Neuron (in vitro differentiated cells): ENCODE data around the gene ADORA2B.

Experiments
- H2AFZ ChIP-seq: one replicate; pipeline ENCODE4 v1.6.1; 2013; ENCODE audit warnings: low read depth, mild to moderate bottlenecking, inconsistent platforms, low read length, moderate library complexity
- H3K27me3 ChIP-seq: one replicate; pipeline ENCODE4 v1.6.1; 2013; ENCODE audit warnings: low read length; ENCODE audit not compliant: insufficient read depth
- H3K36me3 ChIP-seq: one replicate; pipeline ENCODE4 v1.6.1; 2013; ENCODE audit warnings: low read length; ENCODE audit not compliant: insufficient read depth
- H3K4me1 ChIP-seq: one replicate; pipeline ENCODE4 v1.6.1; 2013; ENCODE audit warnings: low read length; ENCODE audit not compliant: insufficient read depth
- H3K4me3 ChIP-seq: 2 replicates; pipeline ENCODE4 v1.5.1; 2013; ENCODE audit warnings: mild to moderate bottlenecking, low read length, moderate library complexity
- H3K9me3 ChIP-seq: one replicate; pipeline ENCODE4 v1.6.1; 2013; ENCODE audit warnings: low read length

The ADORA2B gene

GRCh38 chr17:15914400-15915170 lies 30.3 kb upstream of the ADORA2B start:
- Histone ChIP-seq H3K4me1 (no peaks in the 10 kb centered on the region), H3K27me3 (no peaks in the 10 kb centered on the region), H3K36me3 (no peaks in the 10 kb centered on the region), H3K4me3 (no peak overlapping the region), H2AFZ (no peak overlapping the region), H3K9me3 (no peaks in the 10 kb centered on the region)

DNA sequence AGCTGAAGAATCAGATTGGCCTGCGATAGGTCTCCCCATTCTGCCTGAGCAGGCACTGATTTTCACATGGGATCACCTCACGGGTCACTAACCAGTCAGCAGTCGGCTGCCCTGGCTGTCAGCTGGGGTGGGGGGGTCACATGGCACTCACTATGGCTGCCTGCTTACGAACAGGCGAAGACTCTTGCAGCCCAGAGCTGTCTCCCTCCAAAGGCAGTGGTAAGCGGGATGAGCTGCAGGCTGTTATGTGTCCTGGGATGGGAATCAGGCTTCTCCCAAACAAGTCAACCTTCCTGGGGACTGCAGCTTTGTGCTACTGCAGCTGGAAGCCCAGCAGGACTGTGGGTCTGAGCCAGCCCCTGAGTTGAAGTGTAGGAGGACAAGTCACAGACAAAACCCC lies 29.0 kb upstream of the ADORA2B start:
- Histone ChIP-seq H3K36me3 (no peaks in the 10 kb centered on the region), H3K27me3 (no peaks in the 10 kb centered on the region), H2AFZ (no peak overlapping the region), H3K9me3 (no peaks in the 10 kb centered on the region), H3K4me1 (no peaks in the 10 kb centered on the region), H3K4me3 (no peak overlapping the region)

DNA sequence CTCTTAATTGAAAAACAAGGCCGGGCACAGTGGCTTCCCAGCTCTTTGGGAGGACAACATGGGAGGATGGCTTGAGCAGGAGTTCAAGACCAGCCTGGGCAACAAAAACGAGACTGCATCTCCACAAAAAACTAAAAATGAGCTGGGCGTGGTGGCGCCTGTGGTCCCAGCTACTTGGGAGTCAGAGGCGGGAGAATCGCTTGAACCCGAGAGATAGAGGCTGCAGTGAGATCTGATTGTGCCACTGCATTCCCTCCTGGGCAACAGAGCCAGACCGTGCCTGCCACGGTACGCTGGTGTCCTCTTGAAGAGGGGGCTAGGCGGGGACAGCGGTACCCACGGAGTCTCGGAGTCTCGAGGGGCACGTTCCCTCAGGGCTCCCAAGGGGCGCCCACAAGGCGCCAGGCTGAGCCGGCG lies 27.9 kb upstream of the ADORA2B start:
- Histone ChIP-seq H3K4me3 (no peak overlapping the region), H3K27me3 (no peaks in the 10 kb centered on the region), H3K4me1 (no peaks in the 10 kb centered on the region), H2AFZ (no peak overlapping the region), H3K36me3 (no peaks in the 10 kb centered on the region), H3K9me3 (no peaks in the 10 kb centered on the region)

GRCh38 chr17:15917438-15918027 lies 27.4 kb upstream of the ADORA2B start:
- no peak overlapping the region for H2AFZ ChIP-seq
- H3K4me3 ChIP-seq: no peak overlapping the region
- no peaks in the 10 kb centered on the region for H3K9me3 ChIP-seq
- H3K27me3 ChIP-seq: no peaks in the 10 kb centered on the region
- H3K36me3 ChIP-seq: no peaks in the 10 kb centered on the region
- H3K4me1 ChIP-seq: no peaks in the 10 kb centered on the region

DNA sequence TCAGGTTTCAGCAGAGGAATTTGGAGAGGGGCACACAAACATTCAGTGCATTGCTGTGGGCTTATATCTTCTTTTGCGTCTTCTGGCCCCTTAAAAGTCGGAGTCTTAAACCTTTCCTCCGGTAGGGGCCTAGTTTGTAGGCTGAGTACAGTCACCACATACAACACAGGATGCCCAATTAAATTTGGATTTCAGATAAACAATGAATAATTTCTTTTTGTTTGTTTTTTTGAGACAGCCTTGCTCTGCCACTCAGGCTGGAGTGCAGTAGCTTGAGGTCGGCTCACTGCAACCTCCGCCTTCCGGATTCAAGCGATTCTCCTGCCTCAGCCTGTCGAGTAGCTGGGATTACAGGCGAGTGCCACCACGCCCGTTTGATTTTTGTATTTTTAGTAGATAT lies 26.7 kb upstream of the ADORA2B start:
- Histone ChIP-seq H3K9me3 (no peaks in the 10 kb centered on the region), H2AFZ (no peak overlapping the region), H3K4me3 (no peak overlapping the region), H3K36me3 (no peaks in the 10 kb centered on the region), H3K27me3 (no peaks in the 10 kb centered on the region), H3K4me1 (no peaks in the 10 kb centered on the region)

- Histone ChIP-seq H2AFZ (no peak overlapping the region), H3K4me3 (no peak overlapping the region), H3K9me3 (no peaks in the 10 kb centered on the region), H3K27me3 (no peaks in the 10 kb centered on the region), H3K4me1 (no peaks in the 10 kb centered on the region), H3K36me3 (no peaks in the 10 kb centered on the region)
Observed at GRCh38 chr17:15918661-15919259, 26.2 kb upstream of the ADORA2B start.

DNA sequence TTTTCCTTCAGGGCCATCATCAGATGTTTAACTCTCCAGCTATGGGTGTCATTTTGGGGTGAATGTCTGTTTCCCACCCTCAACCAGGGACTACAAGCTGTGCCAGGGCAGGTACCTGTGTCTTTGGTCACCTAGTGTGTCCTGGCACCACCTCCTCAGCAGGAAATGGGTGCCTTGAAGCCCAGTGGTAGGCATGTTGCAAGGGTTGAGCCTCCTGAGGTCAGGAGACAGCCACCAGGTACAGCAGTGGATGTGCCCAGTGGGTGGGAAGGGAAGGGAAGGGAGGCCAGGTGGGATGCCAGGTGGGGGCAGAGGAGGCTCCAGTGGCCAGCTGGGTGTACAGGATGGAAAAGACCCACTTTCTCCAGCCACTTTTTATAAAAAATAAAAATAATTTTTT lies 25.5 kb upstream of the ADORA2B start:
- H3K4me3 ChIP-seq: no peak overlapping the region
- no peak overlapping the region for H2AFZ ChIP-seq
- no peaks in the 10 kb centered on the region for H3K36me3 ChIP-seq
- H3K4me1 ChIP-seq: no peaks in the 10 kb centered on the region
- H3K27me3 ChIP-seq: no peaks in the 10 kb centered on the region
- H3K9me3 ChIP-seq: no peaks in the 10 kb centered on the region

DNA sequence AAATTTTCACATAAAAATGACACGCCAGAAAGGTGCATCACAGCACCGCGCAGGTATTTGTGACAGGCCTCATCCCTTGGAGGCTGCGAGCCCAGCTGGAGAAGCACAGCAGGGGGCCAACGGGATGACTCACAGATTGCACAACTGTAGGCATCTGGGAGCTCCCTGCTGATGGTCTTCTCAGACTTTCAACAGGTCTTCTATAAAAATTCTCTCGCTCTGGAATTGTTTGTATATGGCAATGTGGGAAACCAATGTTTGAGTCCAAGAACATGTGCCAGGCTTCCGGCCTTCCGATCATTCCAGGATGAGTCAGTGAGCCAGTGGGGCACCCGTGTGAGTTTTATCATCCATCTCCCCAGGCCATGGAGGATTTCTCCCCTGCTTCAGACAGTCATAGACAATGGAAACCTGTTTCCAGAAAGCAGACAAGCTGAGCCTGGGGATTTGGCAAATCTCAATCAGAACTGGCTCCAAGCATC lies 24.1 kb upstream of the ADORA2B start:
- Histone ChIP-seq H2AFZ (no peak overlapping the region), H3K36me3 (no peaks in the 10 kb centered on the region), H3K9me3 (no peaks in the 10 kb centered on the region), H3K4me3 (no peak overlapping the region), H3K4me1 (no peaks in the 10 kb centered on the region), H3K27me3 (no peaks in the 10 kb centered on the region)

- Histone ChIP-seq H3K9me3 (no peaks in the 10 kb centered on the region), H3K27me3 (no peaks in the 10 kb centered on the region), H3K4me1 (no peaks in the 10 kb centered on the region), H2AFZ (no peak overlapping the region), H3K36me3 (no peaks in the 10 kb centered on the region), H3K4me3 (no peak overlapping the region)
Observed at GRCh38 chr17:15921640-15922039, 23.3 kb upstream of the ADORA2B start.

GRCh38 chr17:15922586-15922985 lies 22.3 kb upstream of the ADORA2B start:
- H3K4me1 ChIP-seq: no peaks in the 10 kb centered on the region
- no peak overlapping the region for H2AFZ ChIP-seq
- no peaks in the 10 kb centered on the region for H3K9me3 ChIP-seq
- H3K27me3 ChIP-seq: no peaks in the 10 kb centered on the region
- no peak overlapping the region for H3K4me3 ChIP-seq
- H3K36me3 ChIP-seq: no peaks in the 10 kb centered on the region

GRCh38 chr17:15926039-15926740 lies 18.7 kb upstream of the ADORA2B start:
- H2AFZ ChIP-seq: no peak overlapping the region
- no peaks in the 10 kb centered on the region for H3K9me3 ChIP-seq
- no peaks in the 10 kb centered on the region for H3K4me1 ChIP-seq
- no peak overlapping the region for H3K4me3 ChIP-seq
- peaks cover 1% of the 10 kb centered on the region for H3K27me3 ChIP-seq
- H3K36me3 ChIP-seq: no peaks in the 10 kb centered on the region

DNA sequence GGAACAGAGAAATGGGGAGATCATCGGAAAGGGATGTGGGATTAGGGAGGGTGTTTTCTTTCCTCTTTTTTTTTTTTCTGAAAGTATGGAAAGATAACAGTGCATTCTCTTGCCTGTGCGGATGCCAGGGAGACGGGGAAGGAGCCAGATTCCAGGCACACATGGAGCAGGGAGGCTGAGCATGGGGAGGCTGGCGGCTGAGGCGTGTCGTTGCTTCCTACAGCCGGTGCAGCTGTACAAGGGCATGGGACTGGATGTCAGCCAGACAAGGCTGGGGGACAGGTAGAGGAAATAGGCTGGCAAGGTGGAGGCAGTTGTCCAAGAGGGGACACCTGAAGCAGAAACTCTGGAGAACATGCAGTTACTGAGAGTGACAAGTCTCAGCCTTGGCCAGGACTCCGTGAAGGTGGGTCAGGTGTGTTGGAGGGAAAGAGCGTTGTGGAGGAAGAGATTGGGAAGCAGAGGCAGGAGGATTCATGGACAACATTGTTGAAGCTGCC lies 16.6 kb upstream of the ADORA2B start:
- H3K36me3 ChIP-seq: no peaks in the 10 kb centered on the region
- peaks cover 1% of the 10 kb centered on the region for H3K9me3 ChIP-seq
- no peak overlapping the region for H3K4me3 ChIP-seq
- H3K4me1 ChIP-seq: no peaks in the 10 kb centered on the region
- peaks cover 3% of the 10 kb centered on the region for H3K27me3 ChIP-seq
- H2AFZ ChIP-seq: no peak overlapping the region

GRCh38 chr17:15929941-15930340 lies 15.0 kb upstream of the ADORA2B start:
- Histone ChIP-seq H3K4me3 (no peak overlapping the region), H3K27me3 (peaks cover 3% of the 10 kb centered on the region), H3K4me1 (no peaks in the 10 kb centered on the region), H3K36me3 (no peaks in the 10 kb centered on the region), H3K9me3 (peaks cover 1% of the 10 kb centered on the region), H2AFZ (no peak overlapping the region)
